ENCODE measurements around the gene KRT9.
"Not testable (repeated sequence)": the region's sequence is repeated elsewhere in the genome, so short reads cannot be mapped to it uniquely, and the experiment has no call there.

DNA sequence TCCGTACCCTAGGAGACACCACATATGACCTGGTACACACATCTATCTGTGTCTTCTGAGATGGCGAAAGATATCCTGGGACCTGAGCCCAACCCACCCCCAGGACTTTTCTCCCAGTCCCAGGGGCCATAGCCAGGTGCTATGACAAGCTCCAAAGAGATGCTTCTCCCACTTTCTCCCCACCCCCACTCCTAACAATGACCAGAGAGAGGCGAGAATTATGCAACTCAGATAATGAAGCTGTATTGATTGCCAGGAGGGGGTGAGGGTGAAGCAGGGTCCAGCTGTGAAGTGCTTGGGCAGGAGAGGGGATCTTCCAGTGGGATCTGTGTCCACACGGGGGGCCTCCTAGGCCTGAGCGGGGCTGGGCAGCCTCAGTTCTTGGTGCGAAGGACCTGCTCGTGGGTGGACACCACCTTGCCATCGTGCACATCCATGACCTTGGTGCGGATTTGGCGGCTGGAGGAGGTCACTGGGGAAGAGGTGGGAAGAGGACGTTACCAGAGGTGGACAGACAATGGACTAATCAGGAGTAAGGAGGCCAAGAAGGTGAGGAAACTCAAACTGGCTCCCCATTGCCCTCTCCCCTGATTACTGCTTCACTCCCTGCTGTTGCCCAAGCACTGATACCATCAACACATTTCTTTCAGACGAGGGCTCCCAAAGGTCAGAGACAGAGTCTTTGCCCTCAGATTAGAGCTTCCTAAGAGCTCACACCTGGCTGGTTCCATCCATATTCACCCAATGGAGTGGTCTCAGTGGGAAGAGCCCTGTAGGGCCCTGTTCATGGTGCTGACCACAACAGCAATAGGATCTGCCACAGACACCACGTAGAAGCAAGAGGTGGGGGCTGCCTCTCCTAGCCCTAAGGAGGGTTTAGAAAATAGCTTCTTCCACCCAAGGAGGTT is 10.5 kb upstream of the KRT9 start:
- not testable (repeated sequence) for TF ChIP-seq TAF1 (IDR thresholded peaks at IDR 0.05; ENCODE audit: borderline replicate concordance, low read depth, low read length); POLR2AphosphoS5 (IDR thresholded peaks at IDR 0.05; ENCODE audit: low read depth, low read length)

Measured in GM12892 (cell line).